ENCODE results near the gene SNX4.

DNA sequence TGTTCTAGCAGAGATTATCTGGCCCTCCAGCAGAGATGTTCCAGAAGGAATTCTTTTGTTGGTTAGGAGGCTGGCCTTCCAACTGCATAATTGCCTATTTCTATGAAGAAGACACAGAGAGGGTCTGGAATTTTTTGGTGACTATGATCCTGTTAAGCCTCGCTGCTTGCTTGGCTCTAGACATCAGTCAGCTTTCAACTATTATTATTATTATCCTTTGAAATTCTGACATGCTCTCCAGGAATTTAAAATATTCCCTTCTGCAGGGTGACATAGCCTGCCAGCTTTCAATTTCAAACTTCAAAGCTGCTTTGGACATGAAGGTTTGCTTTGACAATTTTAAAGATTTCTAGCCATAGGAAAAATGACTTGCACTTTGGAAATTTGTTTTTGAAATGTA is 118.6 kb downstream of the SNX4 start:
- TF ChIP-seq, protein P1, sequence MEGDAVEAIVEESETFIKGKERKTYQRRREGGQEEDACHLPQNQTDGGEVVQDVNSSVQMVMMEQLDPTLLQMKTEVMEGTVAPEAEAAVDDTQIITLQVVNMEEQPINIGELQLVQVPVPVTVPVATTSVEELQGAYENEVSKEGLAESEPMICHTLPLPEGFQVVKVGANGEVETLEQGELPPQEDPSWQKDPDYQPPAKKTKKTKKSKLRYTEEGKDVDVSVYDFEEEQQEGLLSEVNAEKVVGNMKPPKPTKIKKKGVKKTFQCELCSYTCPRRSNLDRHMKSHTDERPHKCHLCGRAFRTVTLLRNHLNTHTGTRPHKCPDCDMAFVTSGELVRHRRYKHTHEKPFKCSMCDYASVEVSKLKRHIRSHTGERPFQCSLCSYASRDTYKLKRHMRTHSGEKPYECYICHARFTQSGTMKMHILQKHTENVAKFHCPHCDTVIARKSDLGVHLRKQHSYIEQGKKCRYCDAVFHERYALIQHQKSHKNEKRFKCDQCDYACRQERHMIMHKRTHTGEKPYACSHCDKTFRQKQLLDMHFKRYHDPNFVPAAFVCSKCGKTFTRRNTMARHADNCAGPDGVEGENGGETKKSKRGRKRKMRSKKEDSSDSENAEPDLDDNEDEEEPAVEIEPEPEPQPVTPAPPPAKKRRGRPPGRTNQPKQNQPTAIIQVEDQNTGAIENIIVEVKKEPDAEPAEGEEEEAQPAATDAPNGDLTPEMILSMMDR (IDR thresholded peaks at IDR 0.05; ENCODE audit: low read length) = no peak
- TF ChIP-seq EZH2 (IDR thresholded peaks at IDR 0.05; ENCODE audit: borderline replicate concordance, low read length) = no peak
